ENCODE measurements around the gene ARRDC5. TPM values are rescaled to one million over a fixed set of nuclear protein-coding genes. Genes with fewer than 3 reads are reported as not detected.
"Not testable (repeated sequence)": the region's sequence is repeated elsewhere in the genome, so short reads cannot be mapped to it uniquely, and the experiment has no call there.

Gene ARRDC5
- total and polyA plus RNA-seq, 5 donors from 2014 or later = 1.1 to 6.1 (median 1.3) TPM

GRCh38 chr19:4866595-4867424 is 35.9 kb downstream of the ARRDC5 start:
- H3K9me3 Mint-ChIP-seq = no peaks in the 10 kb centered on the region
- peak overlapping the region; percentile 85 to 93 (median 92) for H3K4me3 Mint-ChIP-seq
- peaks cover 5 to 20% (median 7%) of the 10 kb centered on the region in 4 donors for H3K4me1 Mint-ChIP-seq
- Histone ChIP-seq H3K27me3 (ENCODE audit: control insufficient read depth, insufficient read depth, low read length) (no peaks in the 10 kb centered on the region), H3K4me1 (ENCODE audit: control insufficient read depth, insufficient read depth, low read length, poor library complexity, severe bottlenecking) (peaks cover 13% of the 10 kb centered on the region), H3K4me3 (ENCODE audit: low read depth, low read length) (peak overlapping the region; percentile 67), H3K36me3 (ENCODE audit: control insufficient read depth, insufficient read depth, low read length) (no peaks in the 10 kb centered on the region), H3K9me3 (ENCODE audit: control insufficient read depth in 2 of 2, low read length in 2 of 2) (no peaks in the 10 kb centered on the region), H3K27ac (ENCODE audit: insufficient read depth, low read length, poor library complexity, severe bottlenecking) (peak overlapping the region; percentile 69)
- peak overlapping the region; percentile 79 to 82 (median 82) for H3K27ac Mint-ChIP-seq
- DNase-seq (peak; percentile 21 to 46 (median 45)), ATAC-seq (ENCODE audit: low read depth in 2 of 2) (no peak)
- H3K36me3 Mint-ChIP-seq = no peaks in the 10 kb centered on the region
- no peaks in the 10 kb centered on the region for H3K27me3 Mint-ChIP-seq

DNA sequence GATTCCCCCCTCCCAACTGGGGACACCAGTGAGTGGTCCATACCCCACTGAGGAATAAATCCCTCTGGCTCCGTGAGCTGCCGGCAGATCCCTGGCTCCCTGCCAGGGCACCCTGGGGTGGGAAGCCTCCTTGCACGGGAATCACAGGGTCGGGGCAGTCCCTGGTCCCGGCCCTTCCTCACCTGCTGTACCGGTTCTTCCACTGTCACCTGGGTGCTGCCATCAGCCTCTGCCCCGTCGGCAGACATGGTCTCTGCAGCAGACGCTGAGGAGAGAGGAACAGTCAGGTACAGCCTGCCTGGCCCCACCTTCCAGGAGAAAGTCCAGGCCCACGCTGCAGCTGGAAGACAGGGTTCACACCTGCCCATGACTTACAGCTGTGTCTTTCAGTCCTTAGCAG is 41.5 kb downstream of the ARRDC5 start:
- H3K36me3 Mint-ChIP-seq = peaks cover 4% of the 10 kb centered on the region
- H3K36me3 ChIP-seq (ENCODE audit: control insufficient read depth, insufficient read depth, low read length) = peaks cover 7% of the 10 kb centered on the region
- no peaks in the 10 kb centered on the region for H3K9me3 Mint-ChIP-seq
- no peak overlapping the region for H3K4me3 Mint-ChIP-seq
- H3K27me3 ChIP-seq (ENCODE audit: control insufficient read depth, insufficient read depth, low read length) = no peaks in the 10 kb centered on the region
- H3K4me1 Mint-ChIP-seq = peaks cover 0 to 6% (median under 1%) of the 10 kb centered on the region in 4 donors
- no peak overlapping the region for H3K27ac Mint-ChIP-seq
- no peaks in the 10 kb centered on the region for H3K4me1 ChIP-seq (ENCODE audit: control insufficient read depth, insufficient read depth, low read length, poor library complexity, severe bottlenecking)
- H3K27ac ChIP-seq (ENCODE audit: insufficient read depth, low read length, poor library complexity, severe bottlenecking) = no peak overlapping the region
- ATAC-seq (ENCODE audit: low read depth in 2 of 2) (no peak), DNase-seq (no peak)
- H3K4me3 ChIP-seq (ENCODE audit: low read depth, low read length) = no peak overlapping the region
- no peaks in the 10 kb centered on the region for H3K9me3 ChIP-seq (ENCODE audit: control insufficient read depth in 2 of 2, low read length in 2 of 2)
- H3K27me3 Mint-ChIP-seq = no peaks in the 10 kb centered on the region

GRCh38 chr19:4859697-4860096 is 43.0 kb downstream of the ARRDC5 start:
- DNase-seq (no peak), ATAC-seq (ENCODE audit: low read depth in 2 of 2) (no peak)
- Mint-ChIP-seq H3K4me1 (peaks cover 0 to 5% (median 0%) of the 10 kb centered on the region in 4 donors), H3K36me3 (peaks cover 4% of the 10 kb centered on the region), H3K4me3 (no peak overlapping the region), H3K27me3 (no peaks in the 10 kb centered on the region), H3K27ac (no peak overlapping the region), H3K9me3 (no peaks in the 10 kb centered on the region)
- peaks cover 7% of the 10 kb centered on the region for H3K36me3 ChIP-seq (ENCODE audit: control insufficient read depth, insufficient read depth, low read length)
- no peak overlapping the region for H3K27ac ChIP-seq (ENCODE audit: insufficient read depth, low read length, poor library complexity, severe bottlenecking)
- H3K4me3 ChIP-seq (ENCODE audit: low read depth, low read length) = no peak overlapping the region
- no peaks in the 10 kb centered on the region for H3K27me3 ChIP-seq (ENCODE audit: control insufficient read depth, insufficient read depth, low read length)
- no peaks in the 10 kb centered on the region for H3K4me1 ChIP-seq (ENCODE audit: control insufficient read depth, insufficient read depth, low read length, poor library complexity, severe bottlenecking)
- H3K9me3 ChIP-seq (ENCODE audit: control insufficient read depth in 2 of 2, low read length in 2 of 2) = no peaks in the 10 kb centered on the region

DNA sequence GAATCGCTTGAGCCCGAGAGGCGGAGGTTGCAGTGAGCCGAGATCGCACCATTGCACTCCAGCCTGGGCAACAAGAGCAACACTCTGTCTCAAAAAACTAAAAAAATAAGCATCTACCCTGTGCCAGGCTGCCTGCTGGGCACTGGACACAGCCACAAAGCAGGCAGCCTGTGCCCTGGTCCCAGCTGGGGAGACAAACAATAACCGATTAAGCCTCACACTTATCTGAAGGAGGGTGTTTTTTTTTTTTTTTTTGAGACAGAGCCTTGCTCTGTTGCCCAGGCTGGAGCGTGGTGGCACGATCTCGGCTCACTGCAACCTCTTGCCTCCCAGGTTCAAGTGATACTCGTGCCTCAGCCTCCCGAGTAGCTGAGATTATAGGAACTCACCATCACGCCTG is 46.2 kb downstream of the ARRDC5 start:
- DNase-seq; H3K9me3 Mint-ChIP-seq; H3K4me3 Mint-ChIP-seq; H3K27ac Mint-ChIP-seq; H3K36me3 ChIP-seq (ENCODE audit: control insufficient read depth, insufficient read depth, low read length); H3K36me3 Mint-ChIP-seq; H3K4me1 ChIP-seq (ENCODE audit: control insufficient read depth, insufficient read depth, low read length, poor library complexity, severe bottlenecking); H3K27ac ChIP-seq (ENCODE audit: insufficient read depth, low read length, poor library complexity, severe bottlenecking); ATAC-seq (ENCODE audit: low read depth in 2 of 2); H3K9me3 ChIP-seq (ENCODE audit: control insufficient read depth in 2 of 2, low read length in 2 of 2); H3K27me3 Mint-ChIP-seq; H3K4me3 ChIP-seq (ENCODE audit: low read depth, low read length); H3K4me1 Mint-ChIP-seq; H3K27me3 ChIP-seq (ENCODE audit: control insufficient read depth, insufficient read depth, low read length): not testable (repeated sequence)

DNA sequence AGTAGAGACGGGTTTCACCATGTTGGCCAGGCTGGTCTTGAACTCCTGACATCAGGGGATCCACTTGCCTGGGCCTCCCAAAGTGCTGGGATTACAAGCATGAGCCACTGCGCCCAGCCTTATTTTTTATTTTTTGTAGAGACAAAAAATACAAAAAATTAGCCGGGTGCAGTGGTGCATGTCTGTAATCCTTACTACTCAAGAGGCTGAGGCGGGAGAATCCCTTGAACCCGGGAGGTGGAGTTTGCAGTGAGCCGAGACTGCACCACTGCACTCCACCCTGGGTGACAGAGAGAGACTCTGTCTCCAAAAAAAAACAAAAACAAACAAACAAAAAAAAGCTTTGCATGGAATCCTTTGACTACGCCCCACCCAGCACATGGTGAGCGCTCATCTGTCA is 49.2 kb downstream of the ARRDC5 start:
- not testable (repeated sequence) for H3K27me3 ChIP-seq (ENCODE audit: control insufficient read depth, insufficient read depth, low read length); H3K27ac Mint-ChIP-seq; H3K27me3 Mint-ChIP-seq; H3K27ac ChIP-seq (ENCODE audit: insufficient read depth, low read length, poor library complexity, severe bottlenecking); H3K4me3 ChIP-seq (ENCODE audit: low read depth, low read length); H3K4me1 Mint-ChIP-seq; H3K4me1 ChIP-seq (ENCODE audit: control insufficient read depth, insufficient read depth, low read length, poor library complexity, severe bottlenecking); H3K36me3 ChIP-seq (ENCODE audit: control insufficient read depth, insufficient read depth, low read length); DNase-seq; H3K36me3 Mint-ChIP-seq; H3K9me3 ChIP-seq (ENCODE audit: control insufficient read depth in 2 of 2, low read length in 2 of 2); H3K9me3 Mint-ChIP-seq; ATAC-seq (ENCODE audit: low read depth in 2 of 2); H3K4me3 Mint-ChIP-seq

GRCh38 chr19:4852484-4852883 is 50.2 kb downstream of the ARRDC5 start:
- Mint-ChIP-seq H3K9me3 (no peaks in the 10 kb centered on the region), H3K36me3 (peaks cover 4% of the 10 kb centered on the region), H3K4me1 (peaks cover 0 to 3% (median 0%) of the 10 kb centered on the region in 4 donors), H3K27me3 (no peaks in the 10 kb centered on the region), H3K27ac (no peak overlapping the region), H3K4me3 (no peak overlapping the region)
- H3K27ac ChIP-seq (ENCODE audit: insufficient read depth, low read length, poor library complexity, severe bottlenecking) = no peak overlapping the region
- no peak overlapping the region for H3K4me3 ChIP-seq (ENCODE audit: low read depth, low read length)
- H3K9me3 ChIP-seq (ENCODE audit: control insufficient read depth in 2 of 2, low read length in 2 of 2) = no peaks in the 10 kb centered on the region
- no peaks in the 10 kb centered on the region for H3K27me3 ChIP-seq (ENCODE audit: control insufficient read depth, insufficient read depth, low read length)
- DNase-seq = no peak
- H3K36me3 ChIP-seq (ENCODE audit: control insufficient read depth, insufficient read depth, low read length) = peaks cover 2% of the 10 kb centered on the region
- ATAC-seq (ENCODE audit: low read depth in 2 of 2) = no peak
- no peaks in the 10 kb centered on the region for H3K4me1 ChIP-seq (ENCODE audit: control insufficient read depth, insufficient read depth, low read length, poor library complexity, severe bottlenecking)

DNA sequence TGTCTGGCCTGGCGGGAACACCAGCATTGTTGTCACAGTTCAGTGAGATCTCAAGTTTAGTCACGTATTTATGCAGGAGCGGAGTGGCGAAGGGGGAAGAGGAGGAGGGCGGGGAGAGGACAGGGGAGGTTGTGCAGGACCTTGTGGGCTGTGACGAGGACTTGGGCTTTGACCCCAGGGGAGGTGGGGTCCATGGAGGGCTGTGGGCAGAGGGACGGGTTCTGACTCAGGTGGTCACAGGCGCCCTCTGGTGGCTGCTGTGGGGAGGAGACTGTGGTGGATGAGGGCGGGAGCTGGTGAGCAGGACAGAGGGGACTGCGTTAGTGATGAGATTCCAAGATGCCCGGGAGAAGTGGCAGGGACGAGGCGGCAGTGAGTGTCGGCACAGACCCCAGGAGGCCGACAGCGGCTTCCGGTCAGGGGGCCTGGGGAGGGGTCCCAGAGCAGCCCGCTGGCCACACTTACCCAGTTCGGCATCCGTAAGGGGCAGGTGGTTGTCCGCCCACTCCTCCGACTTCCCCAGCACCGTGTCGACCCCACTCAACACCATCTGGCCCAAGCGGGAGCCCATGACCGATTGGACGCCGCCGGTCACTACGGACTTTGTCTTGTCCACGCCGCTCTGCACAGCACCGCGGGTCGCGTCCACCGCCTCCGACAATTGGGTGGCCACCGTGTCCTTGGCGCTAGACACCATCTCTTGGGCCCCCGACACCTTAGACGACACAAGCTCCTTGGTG is 51.0 kb downstream of the ARRDC5 start:
- H3K4me3 Mint-ChIP-seq = no peak overlapping the region
- no peak overlapping the region for H3K4me3 ChIP-seq (ENCODE audit: low read depth, low read length)
- no peaks in the 10 kb centered on the region for H3K27me3 Mint-ChIP-seq
- H3K4me1 Mint-ChIP-seq = peaks cover 0 to 3% (median 0%) of the 10 kb centered on the region in 4 donors
- ATAC-seq (ENCODE audit: low read depth in 2 of 2) (peak; percentile 74 to 75), DNase-seq (peak; percentile 56 to 66 (median 64))
- no peaks in the 10 kb centered on the region for H3K4me1 ChIP-seq (ENCODE audit: control insufficient read depth, insufficient read depth, low read length, poor library complexity, severe bottlenecking)
- no peaks in the 10 kb centered on the region for H3K27me3 ChIP-seq (ENCODE audit: control insufficient read depth, insufficient read depth, low read length)
- no peaks in the 10 kb centered on the region for H3K36me3 Mint-ChIP-seq
- H3K36me3 ChIP-seq (ENCODE audit: control insufficient read depth, insufficient read depth, low read length) = peaks cover 5% of the 10 kb centered on the region
- no peaks in the 10 kb centered on the region for H3K9me3 Mint-ChIP-seq
- no peaks in the 10 kb centered on the region for H3K9me3 ChIP-seq (ENCODE audit: control insufficient read depth in 2 of 2, low read length in 2 of 2)
- H3K27ac Mint-ChIP-seq = no peak overlapping the region
- H3K27ac ChIP-seq (ENCODE audit: insufficient read depth, low read length, poor library complexity, severe bottlenecking) = no peak overlapping the region

Measured in CD4-positive, CD25-positive, alpha-beta regulatory T cell (primary cell).